K562 (cell line): Measurements from ENCODE around the gene LAG3. TPM values are rescaled to one million over a fixed set of nuclear protein-coding genes. Genes with fewer than 3 reads are reported as not detected.

ENCODE experiments used
- ATAC-seq: fragments of 200-7000 bp; cut with Tn5 transposase; 3 replicates; pipeline ENCODE4 v1.9.1; 2020; ENCODE audit warnings: moderate library complexity
- BruUV-seq: library from RNA; stranded (reverse); fragments of 400-500 nt; replicated peaks from 2 replicates; lab custom pipeline; 2021; lab: Mats Ljungman, UMichigan
- CTCF ChIA-PET: fragments of 300-600 bp; formaldehyde crosslinking; extraction: SDS; loops from one replicate; lab custom pipeline; 2021; ENCODE audit warnings: low intra/inter-chr PET ratio; lab: Yijun Ruan, JAX
- POLR2A ChIA-PET: fragments of 300-600, 350-650 bp; sonication (Branson Sonifier 250); formaldehyde crosslinking; extraction: SDS; loops from one replicate; lab custom pipeline; 2021; ENCODE audit warnings: antibody characterized with exemption, inconsistent platforms; lab: Yijun Ruan, JAX
- DNase-seq, 4 experiments: peaks; one replicate each; pipeline versions ENCODE4 v3.0.0 to v3.0.0-alpha.2; 2011 to 2018; ENCODE audit warnings: low spot score in 3 of 4, mixed read lengths in 3 of 4; ENCODE audit errors: extremely low read depth in 1 of 4
- FAIRE-seq: peaks from 2 replicates; lab custom pipeline; 2011; peaks lifted over from hg19 to GRCh38; lab: Jason Lieb, UNC
- H2AFZ ChIP-seq: 2 replicates; pipeline ENCODE4 v1.6.0; 2011; ENCODE audit warnings: low read depth, low read length, control low read depth, inconsistent platforms
- H3K27ac ChIP-seq: fragments of 200-600 bp; 3 replicates; pipeline ENCODE4 v1.8.0; 2011; ENCODE audit warnings: low read depth, mild to moderate bottlenecking, control low read depth, inconsistent platforms, low read length, moderate library complexity, mixed read lengths; ENCODE audit errors: extremely low read depth
- H3K27me3 ChIP-seq, 2 experiments: fragments of 300-600 bp in 1 of 2; 2 replicates in 1 of 2; 3 replicates in 1 of 2; pipeline versions ENCODE4 v1.6.0 to v1.8.0; 2011; ENCODE audit warnings: inconsistent platforms in 2 of 2, low read length in 2 of 2, mild to moderate bottlenecking in 1 of 2, mixed read lengths in 1 of 2, moderate library complexity in 1 of 2; ENCODE audit not compliant: control insufficient read depth in 2 of 2, insufficient read depth in 2 of 2
- H3K36me3 ChIP-seq: fragments of 300-600 bp; 3 replicates; pipeline ENCODE4 v1.8.0; 2011; ENCODE audit warnings: mild to moderate bottlenecking, low read length, inconsistent platforms; ENCODE audit not compliant: control insufficient read depth, insufficient read depth
- H3K4me1 ChIP-seq, 2 experiments: fragments of 200-600 bp in 1 of 2; replicated peaks in 1 of 2; 2 replicates in 1 of 2; 3 replicates in 1 of 2; pipeline versions ENCODE4 v1.5.1 to v1.8.0; 2011; ENCODE audit warnings: inconsistent platforms in 2 of 2, low read length in 2 of 2, mild to moderate bottlenecking in 1 of 2, mixed read lengths in 1 of 2, moderate library complexity in 1 of 2; ENCODE audit not compliant: control insufficient read depth in 2 of 2, insufficient read depth in 2 of 2
- H3K4me2 ChIP-seq: 2 replicates; pipeline ENCODE4 v1.6.1; 2011; ENCODE audit warnings: low read length, control low read depth, inconsistent platforms, mixed read lengths; ENCODE audit not compliant: insufficient read depth
- H3K4me3 ChIP-seq: fragments of 200-600 bp; sonication (generic), shearing (Covaris generic); 2 replicates; pipeline ENCODE4 v1.5.1; 2016; ENCODE audit warnings: control low read depth, inconsistent platforms
- H3K79me2 ChIP-seq: fragments of 200-600 bp; 3 replicates; pipeline ENCODE4 v1.8.0; 2011; ENCODE audit warnings: low read length, inconsistent platforms; ENCODE audit not compliant: control insufficient read depth, insufficient read depth
- H3K9ac ChIP-seq, 2 experiments: 2 replicates each; pipeline versions ENCODE4 v1.6.0 to v1.6.1; 2011; ENCODE audit warnings: low read depth in 2 of 2, low read length in 2 of 2, control low read depth in 1 of 2, inconsistent platforms in 1 of 2, mild to moderate bottlenecking in 1 of 2, mixed read lengths in 1 of 2; ENCODE audit not compliant: insufficient read depth in 1 of 2
- H3K9me1 ChIP-seq: one replicate; pipeline ENCODE4 v1.6.0; 2011; ENCODE audit warnings: inconsistent platforms, mild to moderate bottlenecking, low read length, moderate library complexity; ENCODE audit not compliant: control insufficient read depth, insufficient read depth
- H3K9me3 ChIP-seq: replicated peaks from 2 replicates; pipeline ENCODE4 v1.5.1; 2011; ENCODE audit warnings: low read depth, low read length, inconsistent platforms; ENCODE audit not compliant: control insufficient read depth, insufficient read depth
- H4K20me1 ChIP-seq: replicated peaks from 2 replicates; pipeline ENCODE4 v1.6.1; 2011; ENCODE audit warnings: low read length, inconsistent platforms, mixed read lengths; ENCODE audit not compliant: control insufficient read depth, insufficient read depth
- EGR1 ChIP-seq: fragments of 450-650 bp; conservative IDR thresholded peaks from 2 replicates; pipeline ENCODE4 v1.6.1; 2017; ENCODE audit warnings: mild to moderate bottlenecking
- EWSR1 ChIP-seq: fragments of 450-650 bp; IDR thresholded peaks from 2 replicates; pipeline ENCODE4 v1.6.1; 2018; ENCODE audit warnings: borderline replicate concordance, mild to moderate bottlenecking, low read depth, moderate library complexity; ENCODE audit not compliant: partially characterized antibody
- KAT8 ChIP-seq: fragments of 450-650 bp; IDR thresholded peaks from 2 replicates; pipeline ENCODE4 v1.6.1; 2016; ENCODE audit warnings: low read depth, mild to moderate bottlenecking
- NR1H2 ChIP-seq: sonication (generic); formaldehyde crosslinking; IDR thresholded peaks from 2 replicates; pipeline ENCODE4 v1.4.0; 2020; ENCODE audit warnings: mild to moderate bottlenecking, missing genetic modification reagents
- WGBS: fragments of 100-300 bp; shearing (Covaris generic); methylation state at CpG from one replicate; pipeline ENCODE4 v1.1.6; 2016; ENCODE audit warnings: low coverage, mixed read lengths; ENCODE audit not compliant: insufficient coverage; ENCODE audit errors: missing lambda C conversion rate; 5-methylcytosine and 5-hydroxymethylcytosine counted together
- in situ Hi-C: fragments of 300-500 bp; cut with MboI; formaldehyde crosslinking; loops from 4 replicates; pipeline ENCODE4 v1.15.0; 2018; ENCODE audit warnings: inconsistent platforms, mixed read lengths
- intact Hi-C: fragments of 100-400 bp; cut with micrococcal nuclease; formaldehyde crosslinking; loops from 2 replicates; pipeline ENCODE4 v1.14.2; 2022
- polyA plus RNA-seq, 8 experiments: library from polyadenylated mRNA; depleted of rRNA in 4 of 8; stranded (reverse) in 5 of 8; unstranded in 3 of 8; fragments of >200 nt; fragmentation: Nextera tagmentation in 2 of 8; fragmentation: Illumina TruSeq in 1 of 8; extraction: Ambion mirVana in 2 of 8; extraction: Trizol in 1 of 8; gene quantifications; 2 replicates each; pipeline versions ENCODE4 v1.2.1 to v1.2.3, GENCODE V29; 2011 to 2014; ENCODE audit warnings: inconsistent platforms in 1 of 8, missing spikeins in 1 of 8
- total RNA-seq, 7 experiments: library from RNA; depleted of rRNA in 6 of 7; stranded (reverse); fragments of >200 nt in 6 of 7; fragmentation: Illumina TruSeq in 2 of 7; extraction: Trizol in 2 of 7; gene quantifications; 2 replicates each; pipeline versions ENCODE4 v1.2.1 to v1.2.3, GENCODE V29; 2011 to 2021; ENCODE audit warnings: low replicate concordance in 1 of 7
- TF ChIP-seq, protein P1 (sequence below): fragments of 450-650 bp; formaldehyde crosslinking; IDR thresholded peaks from 2 replicates; pipeline ENCODE4 v1.4.0; 2020; ENCODE audit warnings: mild to moderate bottlenecking
- TF ChIP-seq, protein P2 (sequence below): fragments of 250-450 bp; sonication (Bioruptor Pico); IDR thresholded peaks from 2 replicates; pipeline ENCODE4 v1.5.0; 2021
- TF ChIP-seq, protein P3 (sequence below): sonication (generic); formaldehyde crosslinking; IDR thresholded peaks from 2 replicates; pipeline ENCODE4 v1.8.0; 2022; ENCODE audit warnings: mild to moderate bottlenecking, missing genetic modification reagents
- TF ChIP-seq, protein P4 (sequence below): fragments of 450-650 bp; IDR thresholded peaks from 2 replicates; pipeline ENCODE4 v1.6.1; 2016; ENCODE audit warnings: low read depth

The LAG3 gene
- total and polyA plus RNA-seq, 9 of the 15 experiments (the other 6 are each of a cell fraction or from before 2014, with no cell fraction given) = 0.07 to 0.66 (median 0.09) TPM; not detected in 1

DNA sequence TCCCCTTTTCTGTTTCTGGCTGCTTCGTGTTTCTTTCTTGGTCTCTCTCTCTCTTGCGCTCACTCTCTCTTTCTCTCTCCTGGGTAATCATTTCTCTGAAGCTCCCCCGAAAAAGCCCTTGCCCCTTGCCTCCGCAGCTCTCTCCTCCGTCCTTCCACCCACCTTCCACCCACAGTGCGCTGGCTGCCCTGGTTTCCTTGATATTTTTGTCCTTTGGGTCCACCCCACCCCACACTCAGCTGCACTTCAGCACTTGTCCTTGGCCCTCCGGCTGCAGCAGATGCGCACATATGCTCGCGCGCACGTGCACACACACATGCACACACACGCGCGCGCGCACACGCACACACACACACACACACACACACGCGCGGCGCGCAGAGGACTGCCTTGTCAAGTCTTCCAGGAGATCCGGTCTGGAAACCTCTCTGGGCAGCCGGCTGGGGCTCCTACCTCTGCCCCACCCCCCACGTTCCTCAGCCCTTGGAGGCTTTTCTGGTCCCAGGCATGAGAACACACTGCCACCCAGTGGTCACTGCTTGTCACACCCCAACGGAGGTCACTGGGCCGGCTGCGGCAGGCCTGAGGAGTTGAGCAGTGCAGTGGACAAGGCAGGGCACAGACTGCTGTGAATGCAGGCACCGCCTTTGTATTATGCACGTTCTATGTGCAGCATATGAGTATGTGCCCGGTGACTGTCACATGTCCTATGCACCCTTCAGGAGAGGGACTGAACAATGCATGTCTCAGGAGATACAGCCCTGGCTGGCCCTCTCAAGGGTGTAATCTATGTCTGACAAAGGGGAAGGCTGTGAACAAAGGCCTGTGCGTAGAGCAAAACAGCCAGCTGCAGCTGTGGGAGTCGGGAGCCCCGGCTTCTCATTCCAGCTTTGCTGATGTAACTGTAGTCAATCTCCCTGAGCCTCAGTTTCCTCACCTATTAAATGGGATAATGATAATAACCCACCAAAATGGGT lies 6.5 kb downstream of the LAG3 start:
- H3K9me1 ChIP-seq = no peaks in the 10 kb centered on the region
- BruUV-seq = no TSS peak
- peak; percentile 98 for FAIRE-seq
- intact Hi-C loops = loop anchor here (1.0 to 5.0 kb wide), 4 partner anchors 26 to 162 kb away; partner anchors contain the start of genes MLF2 and P3H3
- peaks cover 5 to 21% of the 10 kb centered on the region in 2 experiments; a peak in 4 of 5 replicates for H3K4me1 ChIP-seq
- peak overlapping the region; percentile 95 for H2AFZ ChIP-seq
- peak overlapping the region; percentile 41 for H3K4me3 ChIP-seq
- in situ Hi-C loops = no loop called here
- no peaks in the 10 kb centered on the region for H3K27me3 ChIP-seq
- peak; percentile 98 for ATAC-seq
- peak overlapping the region; percentile 39; the same call in 1 of the 3 replicates for H3K27ac ChIP-seq
- ChIA-PET POLR2A (interaction anchor here (2.0 kb wide), 1 partner anchor 12 kb away, joined by 17 read pairs; the partner anchor contains the start of gene PTMS), CTCF (interaction anchor here (0.6 to 2.5 kb wide), 4 partner anchors 12 to 65 kb away, joined by 3 to 24 read pairs (median 6); partner anchors contain the start of gene MLF2)
- H4K20me1 ChIP-seq = no peaks in the 10 kb centered on the region
- H3K9ac ChIP-seq = peak overlapping the region; percentile 59 to 83
- no peaks in the 10 kb centered on the region for H3K79me2 ChIP-seq
- no peaks in the 10 kb centered on the region for H3K9me3 ChIP-seq
- no peaks in the 10 kb centered on the region for H3K36me3 ChIP-seq
- peak; percentile 83 to 93 (median 86) for DNase-seq
- WGBS = 5% methylated on average over 20 of the region's 35 CpGs
- peak overlapping the region; percentile 81 for H3K4me2 ChIP-seq
- TF ChIP-seq EGR1 = peak; percentile 55
- TF ChIP-seq, protein P1, sequence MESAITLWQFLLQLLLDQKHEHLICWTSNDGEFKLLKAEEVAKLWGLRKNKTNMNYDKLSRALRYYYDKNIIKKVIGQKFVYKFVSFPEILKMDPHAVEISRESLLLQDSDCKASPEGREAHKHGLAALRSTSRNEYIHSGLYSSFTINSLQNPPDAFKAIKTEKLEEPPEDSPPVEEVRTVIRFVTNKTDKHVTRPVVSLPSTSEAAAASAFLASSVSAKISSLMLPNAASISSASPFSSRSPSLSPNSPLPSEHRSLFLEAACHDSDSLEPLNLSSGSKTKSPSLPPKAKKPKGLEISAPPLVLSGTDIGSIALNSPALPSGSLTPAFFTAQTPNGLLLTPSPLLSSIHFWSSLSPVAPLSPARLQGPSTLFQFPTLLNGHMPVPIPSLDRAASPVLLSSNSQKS = no peak
- no peak for TF ChIP-seq NR1H2 (CRISPR knock-in tag)
- TF ChIP-seq EWSR1 = no peak
- no peak for TF ChIP-seq KAT8
- TF ChIP-seq, protein P2, sequence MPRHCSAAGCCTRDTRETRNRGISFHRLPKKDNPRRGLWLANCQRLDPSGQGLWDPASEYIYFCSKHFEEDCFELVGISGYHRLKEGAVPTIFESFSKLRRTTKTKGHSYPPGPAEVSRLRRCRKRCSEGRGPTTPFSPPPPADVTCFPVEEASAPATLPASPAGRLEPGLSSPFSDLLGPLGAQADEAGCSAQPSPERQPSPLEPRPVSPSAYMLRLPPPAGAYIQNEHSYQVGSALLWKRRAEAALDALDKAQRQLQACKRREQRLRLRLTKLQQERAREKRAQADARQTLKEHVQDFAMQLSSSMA (CRISPR knock-in tag) = no peak
- TF ChIP-seq, protein P3, sequence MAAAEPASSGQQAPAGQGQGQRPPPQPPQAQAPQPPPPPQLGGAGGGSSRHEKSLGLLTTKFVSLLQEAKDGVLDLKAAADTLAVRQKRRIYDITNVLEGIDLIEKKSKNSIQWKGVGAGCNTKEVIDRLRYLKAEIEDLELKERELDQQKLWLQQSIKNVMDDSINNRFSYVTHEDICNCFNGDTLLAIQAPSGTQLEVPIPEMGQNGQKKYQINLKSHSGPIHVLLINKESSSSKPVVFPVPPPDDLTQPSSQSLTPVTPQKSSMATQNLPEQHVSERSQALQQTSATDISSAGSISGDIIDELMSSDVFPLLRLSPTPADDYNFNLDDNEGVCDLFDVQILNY (CRISPR knock-in tag) = no peak
- TF ChIP-seq, protein P4, sequence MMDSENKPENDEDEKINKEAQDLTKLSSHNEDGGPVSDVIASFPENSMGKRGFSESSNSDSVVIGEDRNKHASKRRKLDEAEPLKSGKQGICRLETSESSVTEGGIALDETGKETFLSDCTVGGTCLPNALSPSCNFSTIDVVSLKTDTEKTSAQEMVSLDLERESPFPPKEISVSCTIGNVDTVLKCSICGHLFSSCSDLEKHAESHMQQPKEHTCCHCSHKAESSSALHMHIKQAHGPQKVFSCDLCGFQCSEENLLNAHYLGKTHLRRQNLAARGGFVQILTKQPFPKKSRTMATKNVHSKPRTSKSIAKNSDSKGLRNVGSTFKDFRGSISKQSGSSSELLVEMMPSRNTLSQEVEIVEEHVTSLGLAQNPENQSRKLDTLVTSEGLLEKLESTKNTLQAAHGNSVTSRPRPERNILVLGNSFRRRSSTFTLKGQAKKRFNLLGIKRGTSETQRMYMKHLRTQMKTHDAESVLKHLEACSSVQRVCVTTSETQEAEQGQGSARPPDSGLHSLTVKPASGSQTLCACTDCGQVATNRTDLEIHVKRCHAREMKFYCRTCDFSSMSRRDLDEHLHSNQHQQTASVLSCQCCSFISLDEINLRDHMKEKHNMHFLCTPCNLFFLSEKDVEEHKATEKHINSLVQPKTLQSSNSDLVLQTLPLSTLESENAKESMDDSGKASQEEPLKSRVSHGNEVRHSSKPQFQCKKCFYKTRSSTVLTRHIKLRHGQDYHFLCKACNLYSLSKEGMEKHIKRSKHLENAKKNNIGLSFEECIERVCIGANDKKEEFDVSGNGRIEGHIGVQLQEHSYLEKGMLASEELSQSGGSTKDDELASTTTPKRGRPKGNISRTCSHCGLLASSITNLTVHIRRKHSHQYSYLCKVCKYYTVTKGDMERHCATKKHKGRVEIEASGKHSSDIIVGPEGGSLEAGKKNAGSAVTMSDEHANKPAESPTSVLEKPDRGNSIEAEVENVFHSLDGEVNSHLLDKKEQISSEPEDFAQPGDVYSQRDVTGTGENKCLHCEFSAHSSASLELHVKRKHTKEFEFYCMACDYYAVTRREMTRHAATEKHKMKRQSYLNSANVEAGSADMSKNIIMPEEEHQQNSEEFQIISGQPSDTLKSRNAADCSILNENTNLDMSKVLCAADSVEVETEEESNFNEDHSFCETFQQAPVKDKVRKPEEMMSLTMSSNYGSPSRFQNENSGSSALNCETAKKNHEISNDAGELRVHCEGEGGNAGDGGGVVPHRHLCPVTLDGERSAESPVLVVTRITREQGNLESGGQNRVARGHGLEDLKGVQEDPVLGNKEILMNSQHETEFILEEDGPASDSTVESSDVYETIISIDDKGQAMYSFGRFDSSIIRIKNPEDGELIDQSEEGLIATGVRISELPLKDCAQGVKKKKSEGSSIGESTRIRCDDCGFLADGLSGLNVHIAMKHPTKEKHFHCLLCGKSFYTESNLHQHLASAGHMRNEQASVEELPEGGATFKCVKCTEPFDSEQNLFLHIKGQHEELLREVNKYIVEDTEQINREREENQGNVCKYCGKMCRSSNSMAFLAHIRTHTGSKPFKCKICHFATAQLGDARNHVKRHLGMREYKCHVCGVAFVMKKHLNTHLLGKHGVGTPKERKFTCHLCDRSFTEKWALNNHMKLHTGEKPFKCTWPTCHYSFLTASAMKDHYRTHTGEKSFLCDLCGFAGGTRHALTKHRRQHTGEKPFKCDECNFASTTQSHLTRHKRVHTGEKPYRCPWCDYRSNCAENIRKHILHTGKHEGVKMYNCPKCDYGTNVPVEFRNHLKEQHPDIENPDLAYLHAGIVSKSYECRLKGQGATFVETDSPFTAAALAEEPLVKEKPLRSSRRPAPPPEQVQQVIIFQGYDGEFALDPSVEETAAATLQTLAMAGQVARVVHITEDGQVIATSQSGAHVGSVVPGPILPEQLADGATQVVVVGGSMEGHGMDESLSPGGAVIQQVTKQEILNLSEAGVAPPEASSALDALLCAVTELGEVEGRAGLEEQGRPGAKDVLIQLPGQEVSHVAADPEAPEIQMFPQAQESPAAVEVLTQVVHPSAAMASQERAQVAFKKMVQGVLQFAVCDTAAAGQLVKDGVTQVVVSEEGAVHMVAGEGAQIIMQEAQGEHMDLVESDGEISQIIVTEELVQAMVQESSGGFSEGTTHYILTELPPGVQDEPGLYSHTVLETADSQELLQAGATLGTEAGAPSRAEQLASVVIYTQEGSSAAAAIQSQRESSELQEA = no peak
